ENCODE results near the gene HES4. TPM values are rescaled to one million over a fixed set of nuclear protein-coding genes. Genes with fewer than 3 reads are reported as not detected.

Gene HES4
- total RNA-seq, 3 donors from 2014 or later: 8.3 to 36.4 (median 34.2) TPM

DNA sequence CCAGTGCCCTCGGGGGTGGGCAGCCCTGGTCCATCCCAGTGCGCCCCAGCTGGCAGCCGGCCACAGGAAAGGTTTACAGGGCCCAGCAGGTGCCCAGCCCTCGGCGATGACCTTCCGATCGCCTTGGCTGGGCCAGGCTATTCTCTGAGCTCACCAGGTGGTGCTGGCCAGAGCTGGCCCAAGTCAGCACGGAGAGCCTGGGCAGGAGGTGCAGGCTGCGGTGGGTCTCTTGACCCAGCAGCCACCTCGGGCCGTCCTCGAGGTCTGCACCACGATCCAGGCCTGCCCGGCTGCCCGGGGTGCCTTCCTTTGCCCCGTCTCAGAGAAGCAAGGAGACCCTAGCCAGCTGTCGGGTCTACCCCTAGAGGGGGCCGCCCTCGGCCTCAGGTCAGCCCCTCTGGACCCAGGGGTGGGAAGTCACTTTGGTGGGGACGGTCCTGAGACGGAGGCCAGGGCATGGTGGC, 18.4 kb downstream of the HES4 start:
- no peak for DNase-seq (ENCODE audit: low spot score in 2 of 2)
- no peak overlapping the region for H3K27ac ChIP-seq
- no peaks in the 10 kb centered on the region for H3K4me1 ChIP-seq
- H3K4me3 ChIP-seq: no peak overlapping the region
- H3K27me3 ChIP-seq: peaks cover 0 to 18% of the 10 kb centered on the region in 2 donors
- intact Hi-C loops (cut with DNase I; ENCODE audit: low total_unique reads): no loop called here
- H3K36me3 ChIP-seq: no peaks in the 10 kb centered on the region
- H3K9me3 ChIP-seq: no peaks in the 10 kb centered on the region
- TF ChIP-seq POLR2A (IDR thresholded peaks at IDR 0.05): no peak
- TF ChIP-seq POLR2AphosphoS5 (IDR thresholded peaks at IDR 0.05): no peak
- TF ChIP-seq, protein P1, sequence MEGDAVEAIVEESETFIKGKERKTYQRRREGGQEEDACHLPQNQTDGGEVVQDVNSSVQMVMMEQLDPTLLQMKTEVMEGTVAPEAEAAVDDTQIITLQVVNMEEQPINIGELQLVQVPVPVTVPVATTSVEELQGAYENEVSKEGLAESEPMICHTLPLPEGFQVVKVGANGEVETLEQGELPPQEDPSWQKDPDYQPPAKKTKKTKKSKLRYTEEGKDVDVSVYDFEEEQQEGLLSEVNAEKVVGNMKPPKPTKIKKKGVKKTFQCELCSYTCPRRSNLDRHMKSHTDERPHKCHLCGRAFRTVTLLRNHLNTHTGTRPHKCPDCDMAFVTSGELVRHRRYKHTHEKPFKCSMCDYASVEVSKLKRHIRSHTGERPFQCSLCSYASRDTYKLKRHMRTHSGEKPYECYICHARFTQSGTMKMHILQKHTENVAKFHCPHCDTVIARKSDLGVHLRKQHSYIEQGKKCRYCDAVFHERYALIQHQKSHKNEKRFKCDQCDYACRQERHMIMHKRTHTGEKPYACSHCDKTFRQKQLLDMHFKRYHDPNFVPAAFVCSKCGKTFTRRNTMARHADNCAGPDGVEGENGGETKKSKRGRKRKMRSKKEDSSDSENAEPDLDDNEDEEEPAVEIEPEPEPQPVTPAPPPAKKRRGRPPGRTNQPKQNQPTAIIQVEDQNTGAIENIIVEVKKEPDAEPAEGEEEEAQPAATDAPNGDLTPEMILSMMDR (IDR thresholded peaks at IDR 0.05): no peak

DNA sequence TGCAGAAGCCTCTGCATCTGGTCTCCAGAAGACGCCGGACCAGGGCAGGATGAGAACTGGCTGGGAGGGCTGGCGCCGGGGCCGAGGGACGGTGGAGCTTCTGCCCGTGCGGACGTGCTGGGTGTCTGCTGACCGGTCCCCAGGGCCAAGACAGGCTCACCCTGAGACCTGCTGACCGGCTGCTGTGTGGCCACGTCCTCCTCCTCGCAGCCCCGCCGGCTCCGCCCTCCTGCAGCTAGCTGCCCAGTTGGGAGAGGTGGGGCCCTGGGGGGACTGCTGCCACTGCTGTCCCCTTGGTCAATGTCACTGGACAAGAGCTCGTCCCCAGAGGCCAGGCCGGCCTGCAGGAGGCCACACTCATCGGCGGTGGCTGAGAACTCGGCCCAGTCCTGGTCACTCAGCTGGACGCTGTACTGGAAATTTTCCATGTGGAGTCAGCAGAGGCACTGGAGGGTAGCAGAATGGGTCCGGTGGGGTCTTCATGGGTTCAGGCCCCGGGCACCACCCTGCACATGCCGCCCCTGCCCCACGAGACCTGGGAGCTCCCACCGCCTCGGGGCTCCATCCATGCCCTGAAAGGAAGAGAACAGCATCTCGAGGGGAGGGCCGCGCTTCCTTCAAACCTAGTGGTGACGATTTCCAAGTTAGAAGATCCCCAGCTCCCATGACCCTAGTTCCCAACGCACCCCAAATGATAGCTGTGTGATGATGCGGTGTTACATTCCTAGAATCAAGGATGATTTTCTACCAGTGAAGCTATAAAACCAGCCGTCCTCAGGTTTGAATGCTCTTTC, 19.1 kb downstream of the HES4 start:
- no peak overlapping the region for H3K27ac ChIP-seq
- no peaks in the 10 kb centered on the region for H3K9me3 ChIP-seq
- H3K27me3 ChIP-seq: peaks cover 0 to 18% of the 10 kb centered on the region in 2 donors
- intact Hi-C loops (cut with DNase I; ENCODE audit: low total_unique reads): no loop called here
- H3K4me1 ChIP-seq: no peaks in the 10 kb centered on the region
- DNase-seq (ENCODE audit: low spot score in 2 of 2): no peak
- H3K36me3 ChIP-seq: no peaks in the 10 kb centered on the region
- TF ChIP-seq, protein P1 (IDR thresholded peaks at IDR 0.05): no peak
- no peak for TF ChIP-seq POLR2A (IDR thresholded peaks at IDR 0.05)
- no peak for TF ChIP-seq POLR2AphosphoS5 (IDR thresholded peaks at IDR 0.05)
- no peak overlapping the region for H3K4me3 ChIP-seq

DNA sequence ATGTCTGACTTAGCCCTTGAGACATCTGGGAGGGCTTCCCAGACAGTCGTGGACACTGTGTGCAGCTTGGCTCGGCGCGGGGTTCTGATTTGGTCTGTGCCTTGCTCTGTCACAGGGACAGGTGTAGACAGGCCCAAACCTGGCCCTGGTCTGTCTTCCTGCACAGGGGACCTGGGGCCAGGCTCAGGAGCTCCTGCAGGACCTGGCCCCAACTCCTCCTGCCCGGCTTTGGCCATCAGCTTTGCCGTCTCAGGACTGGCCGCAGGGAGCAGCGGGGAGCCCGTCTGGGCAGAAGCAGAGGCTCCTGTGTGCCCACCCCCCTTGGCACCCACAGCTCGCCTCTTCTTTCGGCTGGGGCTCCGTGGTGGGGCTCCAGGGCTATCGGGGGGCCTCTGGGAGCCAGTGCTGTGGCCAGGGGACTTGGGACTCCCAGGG, 19.7 kb downstream of the HES4 start:
- Histone ChIP-seq H3K4me1 (peaks cover 0 to 3% of the 10 kb centered on the region in 2 donors), H3K27me3 (peaks cover 0 to 18% of the 10 kb centered on the region in 2 donors), H3K9me3 (no peaks in the 10 kb centered on the region), H3K4me3 (no peak overlapping the region), H3K36me3 (no peaks in the 10 kb centered on the region), H3K27ac (no peak overlapping the region)
- TF ChIP-seq, protein P1 (IDR thresholded peaks at IDR 0.05): no peak
- TF ChIP-seq POLR2AphosphoS5 (IDR thresholded peaks at IDR 0.05) (no peak), POLR2A (IDR thresholded peaks at IDR 0.05) (no peak)
- no peak for DNase-seq (ENCODE audit: low spot score in 2 of 2)
- intact Hi-C loops (cut with DNase I; ENCODE audit: low total_unique reads): no loop called here

DNA sequence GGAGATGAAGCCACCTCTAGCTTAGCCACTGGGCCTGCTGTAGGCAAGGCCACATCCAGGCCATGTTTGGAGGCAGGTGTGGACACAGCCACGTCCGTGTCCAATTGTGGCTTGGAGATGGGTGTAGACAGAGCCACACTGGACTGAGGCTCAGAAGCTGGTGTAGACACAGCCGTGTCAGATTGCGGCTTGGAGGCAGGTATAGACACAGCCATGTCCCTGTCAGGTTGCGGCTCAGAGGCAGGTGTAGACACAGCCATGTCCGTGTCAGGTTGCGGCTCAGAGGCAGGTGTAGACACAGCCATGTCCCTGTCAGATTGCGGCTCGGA, 20.2 kb downstream of the HES4 start:
- intact Hi-C loops (cut with DNase I; ENCODE audit: low total_unique reads): loop anchor here (1.0 kb wide), 1 partner anchor 44 kb away; no protein-coding TSS in a partner anchor
- Histone ChIP-seq H3K27ac (no peak overlapping the region), H3K4me3 (no peak overlapping the region), H3K27me3 (peaks cover 0 to 18% of the 10 kb centered on the region in 2 donors), H3K9me3 (no peaks in the 10 kb centered on the region), H3K4me1 (peaks cover 0 to 6% of the 10 kb centered on the region in 2 donors), H3K36me3 (no peaks in the 10 kb centered on the region)
- TF ChIP-seq, protein P1 (IDR thresholded peaks at IDR 0.05): no peak
- TF ChIP-seq POLR2AphosphoS5 (IDR thresholded peaks at IDR 0.05): no peak
- TF ChIP-seq POLR2A (IDR thresholded peaks at IDR 0.05): no peak
- DNase-seq (ENCODE audit: low spot score in 2 of 2): no peak

Data from breast epithelium (tissue), 4 donors.